HEK293T (cell line): ENCODE measurements around the gene DCTN5.

Source experiments
- ARNT ChIP-seq: fragments of 450-650 bp; IDR thresholded peaks from 2 replicates; pipeline ENCODE4 v1.6.1; 2017; ENCODE audit warnings: mild to moderate bottlenecking
- BHLHE40 ChIP-seq: fragments of 450-650 bp; IDR thresholded peaks from 2 replicates; pipeline ENCODE4 v1.6.1; 2016; ENCODE audit warnings: mild to moderate bottlenecking, moderate library complexity, borderline replicate concordance
- HDGF ChIP-seq: fragments of 450-650 bp; IDR thresholded peaks from 2 replicates; pipeline ENCODE4 v1.6.1; 2017; ENCODE audit warnings: antibody characterized with exemption, borderline replicate concordance
- PKNOX1 ChIP-seq: fragments of 450-650 bp; IDR thresholded peaks from 2 replicates; pipeline ENCODE4 v1.6.1; 2016
- SUZ12 ChIP-seq: fragments of 450-650 bp; IDR thresholded peaks from 2 replicates; pipeline ENCODE4 v1.6.1; 2016; ENCODE audit warnings: mild to moderate bottlenecking
- ZNF384 ChIP-seq: fragments of 450-650 bp; IDR thresholded peaks from 2 replicates; pipeline ENCODE4 v1.6.1; 2016

GRCh38 chr16:23670137-23670776, 29.0 kb downstream of the DCTN5 start:
- TF ChIP-seq HDGF = no peak
- no peak for TF ChIP-seq ZNF384
- TF ChIP-seq BHLHE40 = no peak
- no peak for TF ChIP-seq SUZ12
- no peak for TF ChIP-seq ARNT
- TF ChIP-seq PKNOX1 = no peak
